Endodermal cell (in vitro differentiated cells): ENCODE measurements around the gene PLXNA2. TPM values are rescaled to one million over a fixed set of nuclear protein-coding genes. Genes with fewer than 3 reads are reported as not detected.

Experiments
- DNase-seq: peaks from one replicate; pipeline ENCODE4 v3.0.0-alpha.2; 2017
- H3K27ac ChIP-seq: 2 replicates; pipeline ENCODE4 v1.5.1; 2013; ENCODE audit warnings: mild to moderate bottlenecking, low read depth, low read length, moderate library complexity
- H3K27me3 ChIP-seq: 2 replicates; pipeline ENCODE4 v1.6.1; 2013; ENCODE audit warnings: mild to moderate bottlenecking, low read length, moderate library complexity; ENCODE audit not compliant: insufficient read depth, control insufficient read depth, poor library complexity, severe bottlenecking
- H3K36me3 ChIP-seq: 2 replicates; pipeline ENCODE4 v1.7.0; 2013; ENCODE audit warnings: mild to moderate bottlenecking, low read length, moderate library complexity; ENCODE audit not compliant: control insufficient read depth, insufficient read depth
- H3K4me1 ChIP-seq: one replicate; pipeline ENCODE4 v1.7.0; 2013; ENCODE audit warnings: low read length; ENCODE audit not compliant: control insufficient read depth, insufficient read depth
- H3K4me3 ChIP-seq: 2 replicates; pipeline ENCODE4 v1.5.1; 2013; ENCODE audit warnings: mild to moderate bottlenecking, low read length, moderate library complexity
- H3K9ac ChIP-seq: 2 replicates; pipeline ENCODE4 v1.6.1; 2013; ENCODE audit warnings: mild to moderate bottlenecking, low read length, moderate library complexity; ENCODE audit not compliant: poor library complexity, severe bottlenecking; ENCODE audit errors: extremely low read depth
- H3K9me3 ChIP-seq: 2 replicates; pipeline ENCODE4 v1.6.1; 2013; ENCODE audit warnings: mild to moderate bottlenecking, low read length, moderate library complexity; ENCODE audit not compliant: control insufficient read depth
- H3K27ac Mint-ChIP-seq: 2 replicates; pipeline ENCODE4 v1.8.0; 2020; ENCODE audit warnings: mixed read lengths
- H3K27me3 Mint-ChIP-seq: 2 replicates; pipeline ENCODE4 v1.8.0; 2021; ENCODE audit warnings: mild to moderate bottlenecking, mixed read lengths; ENCODE audit not compliant: insufficient read depth
- H3K36me3 Mint-ChIP-seq: 2 replicates; pipeline ENCODE4 v1.8.0; 2020; ENCODE audit warnings: low read depth, mixed read lengths
- H3K4me1 Mint-ChIP-seq: 2 replicates; pipeline ENCODE4 v1.8.0; 2020; ENCODE audit warnings: mixed read lengths
- H3K4me3 Mint-ChIP-seq: 2 replicates; pipeline ENCODE4 v1.8.0; 2020; ENCODE audit warnings: mild to moderate bottlenecking, moderate library complexity, mixed read lengths
- H3K9me3 Mint-ChIP-seq: 2 replicates; pipeline ENCODE4 v1.8.0; 2020; ENCODE audit warnings: mild to moderate bottlenecking, mixed read lengths
- WGBS, 2 experiments: methylation state at CpG; one replicate each; pipeline versions ENCODE4 v1.1.5 to v1.1.7; 2013; ENCODE audit warnings: missing lambda C conversion rate in 2 of 2, mixed read lengths in 1 of 2; ENCODE audit not compliant: insufficient coverage in 1 of 2, insufficient read length in 1 of 2; 5-methylcytosine and 5-hydroxymethylcytosine counted together
- total RNA-seq, 2 donors: library from RNA; stranded (reverse); fragmentation: NEBNext Ultra II Directional in 1 of 2; extraction: Animal tissue kit (Norgen Biotek cat#: 25700) in 1 of 2; gene quantifications; 2 replicates in 1 of 2; 3 replicates in 1 of 2; pipeline ENCODE4 v1.2.1, GENCODE V29; 2021
- TF ChIP-seq, protein P1 (sequence below): fragments of 200-600 bp; sonication (generic); conservative IDR thresholded peaks from 2 replicates; pipeline ENCODE4 v1.5.0; 2021; ENCODE audit warnings: antibody characterized with exemption, mild to moderate bottlenecking

Gene PLXNA2
- total RNA-seq, 2 donors from 2014 or later = 61.2 to 86.1 TPM

DNA sequence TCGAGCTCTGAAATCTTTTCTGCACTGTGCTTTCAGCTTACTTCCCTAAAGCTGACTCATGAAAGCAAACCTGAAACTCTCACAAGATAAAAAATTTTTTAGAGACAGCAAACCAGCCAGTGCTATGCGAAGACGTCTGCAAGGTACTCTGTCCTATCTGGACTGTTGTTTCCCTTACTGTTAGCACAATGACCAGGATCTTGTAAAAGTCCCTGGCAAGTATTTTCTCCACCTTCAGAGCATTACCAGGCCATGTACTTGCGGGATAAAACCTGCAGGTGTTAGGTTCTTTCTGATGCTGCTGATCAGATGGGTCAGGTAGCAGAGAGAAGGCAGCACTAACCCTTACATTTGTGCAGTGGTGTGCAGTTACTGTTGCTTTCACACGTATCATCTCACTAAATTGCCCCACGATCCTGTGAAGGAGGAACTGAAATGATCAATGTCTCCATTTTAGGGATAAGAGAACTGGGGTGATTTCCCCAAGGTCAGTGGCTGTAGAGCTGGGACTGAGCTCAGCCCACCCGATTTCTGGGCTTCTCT is 56.6 kb downstream of the PLXNA2 start:
- H3K4me3 Mint-ChIP-seq = no peak overlapping the region
- Histone ChIP-seq H3K9ac (no peak overlapping the region), H3K36me3 (peaks cover 90% of the 10 kb centered on the region), H3K4me3 (no peak overlapping the region), H3K4me1 (peaks cover 24% of the 10 kb centered on the region), H3K27me3 (no peaks in the 10 kb centered on the region), H3K9me3 (no peaks in the 10 kb centered on the region), H3K27ac (no peak overlapping the region)
- peaks cover 28% of the 10 kb centered on the region for H3K36me3 Mint-ChIP-seq
- H3K4me1 Mint-ChIP-seq = peaks cover 43% of the 10 kb centered on the region
- DNase-seq = no peak
- 94 to 97% methylated on average over 6 to 7 of the region's 7 CpGs for WGBS, 2 experiments
- peak overlapping the region; percentile 76 for H3K27ac Mint-ChIP-seq
- no peaks in the 10 kb centered on the region for H3K27me3 Mint-ChIP-seq
- TF ChIP-seq, protein P1, sequence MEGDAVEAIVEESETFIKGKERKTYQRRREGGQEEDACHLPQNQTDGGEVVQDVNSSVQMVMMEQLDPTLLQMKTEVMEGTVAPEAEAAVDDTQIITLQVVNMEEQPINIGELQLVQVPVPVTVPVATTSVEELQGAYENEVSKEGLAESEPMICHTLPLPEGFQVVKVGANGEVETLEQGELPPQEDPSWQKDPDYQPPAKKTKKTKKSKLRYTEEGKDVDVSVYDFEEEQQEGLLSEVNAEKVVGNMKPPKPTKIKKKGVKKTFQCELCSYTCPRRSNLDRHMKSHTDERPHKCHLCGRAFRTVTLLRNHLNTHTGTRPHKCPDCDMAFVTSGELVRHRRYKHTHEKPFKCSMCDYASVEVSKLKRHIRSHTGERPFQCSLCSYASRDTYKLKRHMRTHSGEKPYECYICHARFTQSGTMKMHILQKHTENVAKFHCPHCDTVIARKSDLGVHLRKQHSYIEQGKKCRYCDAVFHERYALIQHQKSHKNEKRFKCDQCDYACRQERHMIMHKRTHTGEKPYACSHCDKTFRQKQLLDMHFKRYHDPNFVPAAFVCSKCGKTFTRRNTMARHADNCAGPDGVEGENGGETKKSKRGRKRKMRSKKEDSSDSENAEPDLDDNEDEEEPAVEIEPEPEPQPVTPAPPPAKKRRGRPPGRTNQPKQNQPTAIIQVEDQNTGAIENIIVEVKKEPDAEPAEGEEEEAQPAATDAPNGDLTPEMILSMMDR = peak; percentile 24
- no peaks in the 10 kb centered on the region for H3K9me3 Mint-ChIP-seq

DNA sequence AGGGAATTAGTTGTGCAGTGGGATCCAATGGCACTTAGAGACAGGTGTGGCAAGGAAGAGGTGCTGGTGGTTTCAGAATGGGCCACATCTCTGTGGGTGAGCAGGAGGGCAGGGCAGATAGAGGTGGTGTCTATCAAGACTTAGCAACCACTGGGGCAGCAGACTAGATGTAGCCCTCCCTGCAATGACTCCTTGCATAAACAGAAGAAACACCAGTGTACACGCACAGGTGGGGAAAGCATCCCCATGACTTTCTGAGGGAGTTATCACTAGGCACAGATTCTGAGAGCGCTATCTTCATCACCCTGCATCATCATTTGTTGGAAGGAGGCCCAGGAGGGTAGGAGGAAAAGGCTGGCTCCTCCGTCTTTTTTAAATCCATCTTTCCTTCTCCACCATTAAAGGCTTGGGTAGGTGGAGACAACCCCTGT is 58.4 kb downstream of the PLXNA2 start:
- no peak overlapping the region for H3K4me3 Mint-ChIP-seq
- H3K27ac Mint-ChIP-seq = no peak overlapping the region
- H3K4me1 ChIP-seq = peaks cover 28% of the 10 kb centered on the region
- H3K27me3 Mint-ChIP-seq = no peaks in the 10 kb centered on the region
- H3K36me3 Mint-ChIP-seq = peaks cover 19% of the 10 kb centered on the region
- TF ChIP-seq, protein P1 = no peak
- H3K27me3 ChIP-seq = no peaks in the 10 kb centered on the region
- no peak overlapping the region for H3K27ac ChIP-seq
- no peaks in the 10 kb centered on the region for H3K9me3 Mint-ChIP-seq
- 97 to 100% methylated on average over 1 to 3 of the region's 3 CpGs for WGBS, 2 experiments
- no peaks in the 10 kb centered on the region for H3K9me3 ChIP-seq
- no peak for DNase-seq
- peaks cover 60% of the 10 kb centered on the region for H3K4me1 Mint-ChIP-seq
- H3K9ac ChIP-seq = no peak overlapping the region
- no peak overlapping the region for H3K4me3 ChIP-seq
- H3K36me3 ChIP-seq = peaks cover 86% of the 10 kb centered on the region

DNA sequence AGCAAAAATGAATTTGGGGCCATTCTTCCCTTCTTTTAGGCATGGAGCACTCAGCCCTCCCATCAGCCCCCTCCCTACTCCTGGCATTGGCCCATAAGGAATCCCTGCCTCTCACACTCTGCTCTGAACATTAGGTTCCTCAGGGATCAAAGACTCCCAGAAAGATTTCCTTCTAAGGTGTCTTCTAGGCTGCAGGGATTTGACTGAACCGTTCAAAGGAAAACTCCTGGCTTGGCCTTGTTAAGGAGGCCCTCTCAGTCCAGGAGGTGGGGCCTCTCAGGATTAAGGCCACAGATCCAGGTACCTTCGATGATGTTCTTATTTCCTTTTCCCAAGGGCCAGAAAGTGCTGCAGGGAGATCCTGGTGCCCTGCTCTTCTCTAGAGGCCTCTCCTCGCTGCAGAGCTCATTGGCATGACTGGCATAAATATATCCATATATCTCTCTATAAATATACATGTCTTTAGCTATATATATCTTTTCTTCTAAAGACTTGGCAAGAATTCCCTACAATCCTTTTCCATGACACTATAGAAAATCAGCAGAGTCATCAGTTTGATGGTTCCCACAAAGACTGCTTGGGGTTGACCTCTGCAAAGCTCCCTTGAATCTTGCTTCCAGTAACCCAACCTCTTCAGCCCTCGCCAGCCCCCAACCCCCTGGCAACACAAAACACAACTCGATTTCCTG is 59.1 kb downstream of the PLXNA2 start:
- Histone ChIP-seq H3K36me3 (peaks cover 86% of the 10 kb centered on the region), H3K9me3 (no peaks in the 10 kb centered on the region), H3K27me3 (no peaks in the 10 kb centered on the region), H3K4me1 (peaks cover 26% of the 10 kb centered on the region), H3K4me3 (no peak overlapping the region), H3K9ac (no peak overlapping the region), H3K27ac (no peak overlapping the region)
- peaks cover 22% of the 10 kb centered on the region for H3K36me3 Mint-ChIP-seq
- no peaks in the 10 kb centered on the region for H3K27me3 Mint-ChIP-seq
- TF ChIP-seq, protein P1 = no peak
- H3K4me3 Mint-ChIP-seq = no peak overlapping the region
- no peak overlapping the region for H3K27ac Mint-ChIP-seq
- no peak for DNase-seq
- no peaks in the 10 kb centered on the region for H3K9me3 Mint-ChIP-seq
- peaks cover 67% of the 10 kb centered on the region for H3K4me1 Mint-ChIP-seq
- WGBS, 2 experiments = 94% methylated on average over 2 to 5 of the region's 5 CpGs
